GM12891 (cell line): ENCODE data around the gene SLC44A3.

Source experiments
- PAX5 ChIP-seq: IDR thresholded peaks from 2 replicates; pipeline ENCODE4 v1.6.1; 2011; ENCODE audit warnings: low read length, moderate library complexity, mild to moderate bottlenecking; ENCODE audit not compliant: insufficient read depth, severe bottlenecking
- POLR2A ChIP-seq: IDR thresholded peaks from 2 replicates; pipeline ENCODE4 v1.6.1; 2011; ENCODE audit warnings: low read depth, low read length, control low read depth
- POLR2AphosphoS5 ChIP-seq: IDR thresholded peaks from 2 replicates; pipeline ENCODE4 v1.6.1; 2011; ENCODE audit warnings: low read depth, low read length, control low read depth
- POU2F2 ChIP-seq: IDR thresholded peaks from 2 replicates; pipeline ENCODE4 v1.6.1; 2011; ENCODE audit warnings: low read depth, mild to moderate bottlenecking, control low read depth, low read length, moderate library complexity
- SPI1 ChIP-seq: IDR thresholded peaks from 2 replicates; pipeline ENCODE4 v1.6.1; 2011; ENCODE audit warnings: low read depth, low read length, control low read depth
- TAF1 ChIP-seq: IDR thresholded peaks from 2 replicates; pipeline ENCODE4 v1.6.1; 2011; ENCODE audit warnings: low read depth, low read length, control low read depth

- no peak for TF ChIP-seq TAF1
- TF ChIP-seq POLR2A, result no peak
- TF ChIP-seq POLR2AphosphoS5, result no peak
- TF ChIP-seq SPI1, result no peak
- TF ChIP-seq POU2F2, result no peak
- TF ChIP-seq PAX5, result no peak
Observed at GRCh38 chr1:94858276-94858675, 38.1 kb downstream of the SLC44A3 start.
